Panc1 (cell line): ENCODE measurements around the gene OSBPL5. TPM values are rescaled to one million over a fixed set of nuclear protein-coding genes. Genes with fewer than 3 reads are reported as not detected.

Source experiments
- ATAC-seq: fragments of 200-7000 bp; cut with Tn5 transposase; 2 replicates; pipeline ENCODE4 v1.9.1; 2020; ENCODE audit warnings: mild to moderate bottlenecking, moderate library complexity
- BruUV-seq: library from RNA; stranded (reverse); fragments of 400-500 nt; replicated peaks from 2 replicates; lab custom pipeline; 2021; lab: Mats Ljungman, UMichigan
- CTCF ChIA-PET: fragments of 300-600 bp; sonication (Branson Sonifier 250); formaldehyde crosslinking; loops from one replicate; lab custom pipeline; 2022; ENCODE audit warnings: antibody characterized with exemption; lab: Charles Lee
- POLR2A ChIA-PET: fragments of 300-600 bp; sonication (Branson Sonifier 250); formaldehyde crosslinking; loops from one replicate; lab custom pipeline; 2022; ENCODE audit warnings: antibody characterized with exemption; lab: Charles Lee
- DNase-seq: peaks from one replicate; pipeline ENCODE4 v3.0.0-alpha.2; 2010; ENCODE audit warnings: low read depth, low spot score
- H3K27ac ChIP-seq: 2 replicates; pipeline ENCODE4 v1.5.1; 2011; ENCODE audit warnings: mild to moderate bottlenecking, low read length, inconsistent platforms
- H3K27me3 ChIP-seq: fragments of 200-500 bp; sonication (Bioruptor generic); 2 replicates; pipeline ENCODE4 v1.6.0; 2014; ENCODE audit warnings: low read length, inconsistent platforms; ENCODE audit not compliant: control insufficient read depth, insufficient read depth
- H3K36me3 ChIP-seq: fragments of 200-500 bp; sonication (Bioruptor generic); 2 replicates; pipeline ENCODE4 v1.5.1; 2014; ENCODE audit warnings: inconsistent platforms, mild to moderate bottlenecking, low read length, moderate library complexity; ENCODE audit not compliant: control insufficient read depth, insufficient read depth
- H3K4me1 ChIP-seq: 2 replicates; pipeline ENCODE4 v1.5.1; 2011; ENCODE audit warnings: inconsistent platforms, mild to moderate bottlenecking, low read length, moderate library complexity; ENCODE audit not compliant: control insufficient read depth, insufficient read depth
- H3K4me3 ChIP-seq, 2 experiments: 2 replicates each; pipeline ENCODE4 v1.5.1; 2011 to 2012; ENCODE audit warnings: low read depth in 2 of 2, low read length in 2 of 2, mild to moderate bottlenecking in 2 of 2, inconsistent platforms in 1 of 2, moderate library complexity in 1 of 2
- H3K9me3 ChIP-seq: fragments of 200-500 bp; sonication (Bioruptor generic); 2 replicates; pipeline ENCODE4 v1.5.1; 2014; ENCODE audit warnings: low read depth, mild to moderate bottlenecking, inconsistent platforms, low read length, moderate library complexity; ENCODE audit not compliant: control insufficient read depth, insufficient read depth
- CTCF ChIP-seq: fragments of 450-650 bp; IDR thresholded peaks from 2 replicates; pipeline ENCODE4 v1.5.1; 2017; ENCODE audit warnings: mild to moderate bottlenecking
- POLR2AphosphoS5 ChIP-seq: IDR thresholded peaks from 2 replicates; pipeline ENCODE4 v1.6.1; 2012; ENCODE audit warnings: mild to moderate bottlenecking, low read depth, low read length, moderate library complexity
- REST ChIP-seq, 2 experiments: IDR thresholded peaks; 2 replicates each; pipeline ENCODE4 v1.6.1; 2011 to 2012; ENCODE audit warnings: low read depth in 2 of 2, control low read depth in 1 of 2, low read length in 1 of 2, mild to moderate bottlenecking in 1 of 2, moderate library complexity in 1 of 2; ENCODE audit not compliant: insufficient read depth in 1 of 2
- SIN3A ChIP-seq: IDR thresholded peaks from 2 replicates; pipeline ENCODE4 v1.6.1; 2012; ENCODE audit warnings: low read depth, mild to moderate bottlenecking, low read length, moderate library complexity, borderline replicate concordance; ENCODE audit not compliant: insufficient read depth
- TCF7L2 ChIP-seq: IDR thresholded peaks from 2 replicates; pipeline ENCODE4 v1.6.1; 2011; ENCODE audit warnings: mild to moderate bottlenecking, low read depth, low read length, inconsistent platforms
- in situ Hi-C: cut with HindIII; loops from 2 replicates; pipeline ENCODE4 v1.10.0; 2016; ENCODE audit warnings: low sequenced_read_pairs, low pct_unique_long_range_greater_than_20kb
- intact Hi-C: fragments of 100-400 bp; cut with micrococcal nuclease; formaldehyde crosslinking; loops from one replicate; pipeline ENCODE4 v1.10.0; 2022; ENCODE audit not compliant: unreplicated experiment
- total RNA-seq: library from RNA; stranded (reverse); gene quantifications from one replicate; pipeline ENCODE4 v1.2.1, GENCODE V29; 2021; ENCODE audit not compliant: unreplicated experiment

The OSBPL5 gene
- total RNA-seq, 1 experiment from 2014 or later, result 20.2 TPM

- DNase-seq (no peak), ATAC-seq (no peak)
- H3K4me3 ChIP-seq, result no peak overlapping the region
- intact Hi-C loops, result no loop called here
- H3K36me3 ChIP-seq, result no peaks in the 10 kb centered on the region
- TF ChIP-seq CTCF (no peak), REST (IDR thresholded peaks at IDR 0.05; ENCODE audit: insufficient read depth in 1 of 2, low read depth in 2 of 2, low read length in 1 of 2) (no peak), POLR2AphosphoS5 (no peak), SIN3A (no peak), TCF7L2 (no peak)
- BruUV-seq, result no TSS peak
- in situ Hi-C loops, result no loop called here
- H3K4me1 ChIP-seq, result peaks cover 43% of the 10 kb centered on the region
- no peaks in the 10 kb centered on the region for H3K27me3 ChIP-seq
- ChIA-PET POLR2A (no interaction called here), CTCF (no interaction called here)
- H3K27ac ChIP-seq, result no peak overlapping the region
- no peaks in the 10 kb centered on the region for H3K9me3 ChIP-seq
Measured at GRCh38 chr11:3156661-3157311, 8.3 kb downstream of the OSBPL5 start.

GRCh38 chr11:3156282-3156660, 8.8 kb downstream of the OSBPL5 start:
- in situ Hi-C loops, result no loop called here

More at GRCh38 chr11:3156282-3156660, 8.8 kb downstream of the OSBPL5 start:
- ChIA-PET CTCF (no interaction called here), POLR2A (no interaction called here)
- Histone ChIP-seq H3K36me3 (no peaks in the 10 kb centered on the region), H3K9me3 (no peaks in the 10 kb centered on the region), H3K4me1 (peaks cover 43% of the 10 kb centered on the region), H3K27me3 (no peaks in the 10 kb centered on the region), H3K27ac (no peak overlapping the region), H3K4me3 (no peak overlapping the region)
- DNase-seq, result no peak
- no peak for ATAC-seq
- no TSS peak for BruUV-seq
- TF ChIP-seq SIN3A (no peak), REST (IDR thresholded peaks at IDR 0.05; ENCODE audit: insufficient read depth in 1 of 2, low read depth in 2 of 2, low read length in 1 of 2) (no peak), CTCF (no peak), POLR2AphosphoS5 (no peak), TCF7L2 (no peak)
- intact Hi-C loops, result no loop called here
